GM23248 (cell line): ENCODE data around the gene MCFD2.

Source experiments
- EZH2 ChIP-seq: fragments of 200-600 bp; sonication (generic); IDR thresholded peaks from 2 replicates; pipeline ENCODE4 v1.6.1; 2018; ENCODE audit warnings: antibody characterized with exemption, mild to moderate bottlenecking; ENCODE audit not compliant: insufficient read depth, poor library complexity, severe bottlenecking
- EZH2phosphoT487 ChIP-seq: fragments of 200-600 bp; sonication (generic); IDR thresholded peaks from 2 replicates; pipeline ENCODE4 v1.6.1; 2018; ENCODE audit warnings: antibody characterized with exemption, moderate library complexity, mild to moderate bottlenecking, low read depth; ENCODE audit not compliant: insufficient read depth

DNA sequence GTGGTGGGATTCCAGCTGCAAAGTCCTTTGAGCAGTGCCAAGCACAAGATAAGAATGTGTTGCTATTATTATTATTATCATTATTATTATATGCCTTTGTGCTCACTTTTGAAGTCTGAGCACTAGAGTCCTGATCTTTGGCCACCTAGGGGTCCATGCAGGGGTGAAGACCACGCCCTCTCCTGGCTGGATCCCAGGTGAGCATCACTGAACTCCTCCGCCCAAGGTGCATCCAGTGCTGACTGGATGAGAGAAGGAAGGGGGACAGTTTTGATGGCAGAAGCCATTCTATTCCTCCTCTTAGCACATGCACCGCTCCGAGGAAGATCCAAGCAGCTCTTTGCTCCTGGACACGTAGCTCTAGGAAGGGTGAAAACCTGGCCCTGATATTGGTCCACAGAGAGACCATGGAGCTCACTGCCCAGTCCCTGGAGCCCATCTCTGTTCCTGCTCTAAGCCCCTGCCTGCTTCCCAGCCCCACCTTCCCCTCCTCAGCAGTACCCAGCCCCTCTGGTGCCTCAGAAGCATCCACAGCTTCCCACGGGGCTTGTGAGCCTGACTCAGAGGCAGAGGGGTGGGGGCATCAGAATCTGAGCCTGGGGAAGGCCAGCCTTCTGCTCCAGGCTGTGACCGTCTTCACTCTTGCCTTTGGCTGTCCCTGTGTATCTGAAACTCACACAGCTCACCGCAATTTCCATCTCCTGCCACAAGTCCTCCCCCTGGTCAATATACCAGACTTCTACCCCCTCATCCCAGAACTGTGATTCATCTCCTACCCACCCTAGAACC is 45.4 kb downstream of the MCFD2 start:
- TF ChIP-seq EZH2phosphoT487 (no peak), EZH2 (no peak)
